PFSK-1 (cell line): ENCODE data around the gene NCOR1.

ENCODE experiments used
- POLR2AphosphoS5 ChIP-seq: IDR thresholded peaks from 2 replicates; pipeline ENCODE4 v1.6.1; 2012; ENCODE audit warnings: low read depth, mild to moderate bottlenecking, control low read depth, low read length, moderate library complexity
- TAF1 ChIP-seq: IDR thresholded peaks from 2 replicates; pipeline ENCODE4 v1.6.1; 2012; ENCODE audit warnings: low read length, control low read depth, borderline replicate concordance; ENCODE audit not compliant: insufficient read depth

DNA sequence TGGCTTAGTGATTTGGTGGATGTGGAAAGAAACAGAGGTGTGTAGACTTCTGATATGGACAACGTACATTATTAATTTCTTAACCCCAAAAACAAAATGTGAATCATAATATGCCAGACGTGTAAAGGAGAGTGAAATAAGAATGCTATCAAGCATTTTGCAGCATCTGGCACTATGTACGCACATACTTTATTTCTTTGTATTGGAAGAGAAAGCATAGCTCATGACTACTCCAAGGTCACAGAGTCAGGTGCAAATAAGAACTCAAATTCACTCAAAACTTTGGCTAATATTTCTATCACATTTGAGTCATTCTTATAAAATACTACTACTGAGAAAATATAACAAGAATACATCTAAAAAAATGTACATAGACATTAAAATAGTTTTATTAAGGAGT, 140.9 kb downstream of the NCOR1 start:
- TF ChIP-seq POLR2AphosphoS5: no peak
- TF ChIP-seq TAF1: no peak
